HG02943 (cell line): ENCODE results near the gene OPCML.

Source experiments
- ATAC-seq: cut with Tn5 transposase; IDR thresholded peaks from one replicate; pipeline ENCODE4 v1.9.1; 2021; ENCODE audit warnings: mild to moderate bottlenecking, low read depth, moderate library complexity; ENCODE audit not compliant: unreplicated experiment

The OPCML gene

DNA sequence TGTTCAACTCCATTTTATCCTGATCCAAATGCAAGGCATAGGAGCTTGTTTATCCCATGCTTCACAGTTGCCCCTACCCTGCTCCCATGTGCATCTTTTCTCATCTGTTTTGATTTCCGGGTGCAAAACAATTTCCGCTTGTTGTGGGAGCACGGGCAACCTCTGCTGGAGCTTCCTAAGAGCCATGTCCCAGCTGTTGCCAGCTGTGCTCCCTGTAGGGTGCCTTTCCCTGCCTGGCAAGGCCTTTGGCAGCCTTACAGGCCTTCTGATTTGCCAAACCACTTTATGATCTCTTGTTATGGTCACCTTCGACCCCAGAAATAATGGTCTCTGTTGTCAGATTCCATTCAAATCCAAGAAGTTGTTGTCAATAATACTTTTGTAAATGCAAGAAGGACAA lies 1038.5 kb downstream of the OPCML start:
- ATAC-seq = no peak

GRCh38 chr11:132490978-132491377 lies 1041.3 kb downstream of the OPCML start:
- ATAC-seq = no peak

- ATAC-seq = no peak
These were observed 1046.2 kb downstream of the OPCML start for GRCh38 chr11:132486060-132486459.

GRCh38 chr11:132475026-132475425 lies 1057.3 kb downstream of the OPCML start:
- ATAC-seq = no peak

- ATAC-seq = no peak
These were observed 1059.7 kb downstream of the OPCML start for GRCh38 chr11:132472411-132473172.

DNA sequence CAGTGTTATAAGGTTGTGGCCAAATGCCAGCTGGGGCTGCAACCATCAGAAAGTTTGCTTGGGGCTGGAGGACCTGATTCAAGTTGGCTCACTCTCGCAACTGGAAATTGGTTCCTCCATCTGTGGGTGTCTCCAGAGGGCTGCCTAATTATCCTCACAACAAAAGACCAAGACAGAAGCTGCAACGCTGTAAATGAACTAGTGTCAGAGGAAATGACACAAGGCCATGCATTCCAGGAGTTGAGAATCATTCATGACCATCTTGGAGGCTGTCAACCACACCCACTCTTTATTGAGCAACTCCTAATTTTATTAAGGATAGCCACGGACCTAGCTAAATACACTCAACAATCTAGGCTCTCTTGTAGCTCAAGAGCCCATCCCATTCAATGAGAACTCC lies 1060.8 kb downstream of the OPCML start:
- no peak for ATAC-seq

DNA sequence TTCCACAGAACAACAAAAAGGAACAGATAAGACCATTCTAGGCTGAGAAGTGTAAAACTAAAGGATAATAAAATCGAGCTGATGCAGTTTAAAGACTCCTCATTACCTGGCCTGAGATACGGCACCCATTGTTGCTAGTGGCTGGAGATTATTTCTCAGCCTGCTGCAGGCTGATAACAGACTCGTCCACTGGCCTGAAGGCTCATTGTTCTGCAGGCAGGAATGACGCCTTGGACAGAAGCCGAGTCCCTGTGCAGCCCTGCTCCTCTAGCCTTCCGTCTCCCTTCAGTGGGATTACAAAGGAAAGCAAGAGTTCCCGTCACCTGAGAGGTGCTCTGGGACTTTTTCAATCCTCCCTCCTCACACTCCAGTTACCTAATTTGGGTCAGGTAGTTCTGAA lies 1065.3 kb downstream of the OPCML start:
- ATAC-seq = no peak

DNA sequence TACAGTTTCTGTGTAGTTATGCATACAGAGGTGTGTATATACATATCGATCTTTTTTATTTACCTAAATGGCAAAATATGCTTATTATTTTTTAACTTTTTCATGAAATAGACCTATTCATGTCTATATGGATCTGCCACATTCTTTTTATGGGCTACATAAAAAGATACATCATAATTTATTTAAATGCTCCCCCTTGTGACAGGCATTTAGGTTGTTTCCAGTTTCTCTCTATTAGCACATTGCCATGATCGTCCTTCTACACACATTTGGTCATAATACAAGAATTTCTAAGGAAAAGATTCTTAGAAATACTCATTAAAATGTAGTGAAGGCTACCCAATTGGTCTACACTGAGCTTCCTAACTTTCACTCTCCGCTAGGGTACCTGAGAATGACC lies 1067.4 kb downstream of the OPCML start:
- no peak for ATAC-seq

- ATAC-seq = no peak
These were observed 1068.3 kb downstream of the OPCML start for GRCh38 chr11:132464003-132464342.

DNA sequence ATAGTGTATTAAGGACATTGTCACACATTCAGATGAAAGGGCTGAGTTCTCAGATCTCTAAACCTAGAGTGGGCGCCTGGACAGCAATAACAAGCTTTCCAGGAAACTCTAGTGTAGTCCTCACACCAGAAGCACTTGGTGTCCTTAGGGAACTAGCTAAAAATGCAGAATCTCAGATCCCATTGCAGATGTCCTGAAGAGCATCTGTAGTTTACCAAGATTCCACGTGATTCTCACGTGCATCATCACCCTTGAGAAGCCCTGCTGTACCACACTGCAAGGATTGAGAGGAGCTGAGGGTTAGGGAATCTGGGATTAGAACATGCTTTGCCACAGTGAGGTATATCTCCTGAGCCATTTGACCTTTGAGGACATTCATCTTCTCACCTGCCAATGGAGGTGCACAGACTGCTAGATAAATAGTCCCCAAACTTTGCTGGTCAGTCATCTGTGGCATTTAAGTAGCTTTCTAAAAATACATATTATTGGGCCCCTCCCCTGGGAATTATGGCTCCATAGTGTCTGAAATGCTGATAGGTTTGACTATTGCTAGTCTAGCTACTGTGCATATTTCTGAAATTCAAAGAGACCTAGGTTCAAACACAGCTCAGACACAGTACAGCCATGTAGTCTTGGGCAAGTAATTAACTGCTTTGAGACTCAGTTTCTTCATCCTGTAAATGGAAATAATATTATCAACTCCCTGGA lies 1068.9 kb downstream of the OPCML start:
- ATAC-seq = no peak

GRCh38 chr11:132459736-132460135 lies 1072.6 kb downstream of the OPCML start:
- no peak for ATAC-seq

- no peak for ATAC-seq
These were observed 1074.9 kb downstream of the OPCML start for GRCh38 chr11:132457445-132457844.

DNA sequence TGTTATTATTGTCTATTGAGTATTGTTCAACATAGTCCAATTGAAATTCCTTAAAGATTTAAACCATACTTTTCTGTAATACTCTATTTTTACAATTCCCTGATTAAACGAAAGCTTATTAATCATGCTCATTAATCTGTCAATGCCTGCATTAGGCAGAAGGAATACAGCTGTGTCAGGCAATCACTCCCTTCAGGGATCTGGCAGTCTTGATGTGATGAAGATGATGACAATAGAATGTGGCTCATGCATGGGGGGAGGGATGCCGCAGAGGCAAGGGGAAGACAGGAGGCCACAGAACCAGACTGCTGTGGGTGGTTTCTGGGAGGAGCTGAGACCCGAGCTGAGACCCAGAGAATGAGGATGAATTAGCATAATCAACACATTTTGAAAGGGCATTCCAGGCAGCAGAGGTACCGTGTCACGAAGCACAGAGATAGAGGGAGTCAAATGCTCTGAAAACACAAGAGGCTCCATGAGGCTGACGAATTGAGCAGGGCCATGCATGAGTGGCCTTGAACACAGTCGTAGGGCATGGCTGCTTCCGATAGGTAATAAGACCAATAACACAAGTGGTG lies 1075.5 kb downstream of the OPCML start:
- no peak for ATAC-seq

GRCh38 chr11:132455044-132455443 lies 1077.3 kb downstream of the OPCML start:
- ATAC-seq = no peak

- no peak for ATAC-seq
These were observed 1078.9 kb downstream of the OPCML start for GRCh38 chr11:132453406-132453805.

DNA sequence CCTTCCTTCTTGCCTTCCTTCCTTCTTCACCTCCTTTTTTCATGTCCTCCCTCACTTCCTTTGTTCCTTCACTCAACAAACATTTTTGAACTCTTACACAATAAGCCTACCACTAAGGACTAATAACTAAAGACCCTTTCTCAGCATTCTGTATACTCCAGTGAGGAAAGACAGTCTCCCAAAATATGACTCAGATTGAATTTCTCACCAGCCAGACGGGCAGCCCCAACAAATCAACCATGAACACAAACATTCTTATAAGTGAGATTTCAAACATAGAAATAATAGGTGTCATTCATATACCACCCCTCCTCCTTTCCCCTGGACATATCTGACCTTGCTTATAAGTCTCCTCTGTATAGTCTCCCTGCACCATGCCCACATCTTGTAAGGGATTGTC lies 1079.7 kb downstream of the OPCML start:
- no peak for ATAC-seq

DNA sequence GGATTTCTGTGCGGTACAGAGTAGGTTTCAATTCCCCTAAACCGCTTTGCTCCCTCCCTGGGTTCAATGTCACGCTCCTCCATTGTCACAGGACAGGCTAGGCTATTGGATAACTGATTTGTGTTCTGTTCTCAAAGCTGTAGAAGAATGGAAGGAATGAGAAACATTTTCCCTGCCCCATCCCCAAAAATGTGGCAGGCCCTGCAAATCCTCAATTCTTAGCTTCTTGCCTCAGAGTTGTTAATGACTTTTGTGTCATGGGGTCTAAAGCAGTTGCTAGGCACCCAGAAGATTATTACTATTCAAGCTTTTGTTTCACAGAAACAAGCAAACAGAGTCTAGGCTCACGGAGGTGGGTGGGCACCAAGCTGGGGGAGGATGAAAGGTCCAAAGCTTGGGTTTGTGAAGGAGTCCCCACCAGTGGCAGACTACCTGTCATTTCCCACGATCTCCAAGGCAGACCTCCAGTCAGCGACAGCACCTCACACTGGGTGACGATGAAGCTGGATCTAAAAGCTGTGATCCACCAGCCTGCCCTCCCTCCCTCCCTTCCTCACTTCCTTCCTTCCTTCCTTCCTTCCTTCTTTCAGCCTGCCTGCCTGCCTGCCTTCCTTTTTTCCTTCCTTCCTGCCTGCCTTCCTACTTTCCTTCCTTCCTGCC lies 1080.2 kb downstream of the OPCML start:
- ATAC-seq = no peak

- ATAC-seq = no peak
These were observed 1081.7 kb downstream of the OPCML start for GRCh38 chr11:132450631-132451030.

DNA sequence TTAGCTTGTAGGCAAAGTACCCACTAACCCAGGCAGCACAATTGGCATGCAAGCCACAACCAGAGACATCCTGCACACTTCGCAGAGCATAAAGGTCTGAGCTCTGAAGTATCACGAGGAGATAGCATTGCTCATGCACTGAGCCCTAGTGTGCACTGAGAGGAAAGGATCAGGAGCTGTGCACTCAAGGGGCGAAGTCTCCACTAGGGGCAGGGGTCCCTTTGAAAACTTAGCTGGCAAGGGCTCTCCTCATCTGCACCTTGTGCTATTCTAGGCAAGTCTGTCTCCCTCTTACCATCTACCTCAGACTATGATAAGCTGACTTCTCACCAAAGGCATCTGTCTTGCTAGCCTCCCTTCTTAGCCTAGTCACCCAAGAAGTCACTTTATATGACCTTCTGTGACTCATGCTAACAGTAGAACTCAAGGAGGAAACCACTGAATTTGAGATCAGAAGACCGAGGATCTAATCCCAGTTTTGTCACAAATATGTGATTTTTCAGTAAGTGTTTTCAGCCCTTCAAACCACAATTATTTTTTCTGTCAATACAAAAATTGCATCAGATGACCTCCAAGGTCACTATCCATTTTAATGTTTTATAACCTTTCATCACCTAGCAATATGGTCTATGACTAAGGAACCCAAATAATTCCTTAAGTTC lies 1083.8 kb downstream of the OPCML start:
- no peak for ATAC-seq

DNA sequence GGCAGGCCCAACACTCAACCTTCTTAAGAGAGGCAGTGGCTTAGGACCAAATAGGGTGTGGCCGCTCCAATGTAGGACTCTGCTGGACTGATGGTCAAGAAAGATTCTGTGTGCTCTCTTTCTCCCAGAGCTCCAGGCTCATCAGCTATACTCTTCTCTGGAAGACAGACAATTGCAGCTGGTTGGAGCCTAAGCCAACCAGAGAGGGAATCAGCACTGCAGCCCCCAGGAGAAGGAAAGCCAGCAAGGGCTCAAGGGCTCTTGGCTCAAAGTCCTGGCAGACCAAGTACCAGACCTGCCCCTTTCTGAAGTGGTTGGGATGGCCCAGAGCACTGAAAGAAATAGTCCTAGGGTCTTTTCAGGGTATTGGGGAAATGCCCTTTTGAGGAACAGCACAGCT lies 1084.5 kb downstream of the OPCML start:
- ATAC-seq = no peak

DNA sequence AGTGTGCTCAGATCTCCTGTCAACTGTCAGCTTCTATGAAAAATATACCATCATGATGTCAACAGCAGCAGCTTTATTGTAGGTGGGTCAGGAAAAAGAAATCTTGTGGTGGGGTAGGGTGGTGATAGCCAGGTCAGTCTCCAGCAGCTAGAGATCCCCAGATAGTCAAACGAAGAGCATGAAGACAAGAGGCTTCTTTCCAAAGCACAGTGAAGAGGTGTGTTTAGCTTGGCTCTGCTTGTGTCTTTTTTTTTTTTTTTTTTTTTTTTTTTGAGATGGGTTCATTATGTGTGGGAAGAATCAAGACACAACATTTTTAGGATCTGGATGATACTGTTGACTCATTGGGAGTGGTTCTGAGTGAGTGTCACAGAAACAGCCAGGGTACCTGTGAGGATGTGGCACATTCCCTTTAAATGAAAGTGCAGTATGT lies 1086.4 kb downstream of the OPCML start:
- ATAC-seq = no peak
